Tibial nerve (tissue), 3 donors: Measurements from ENCODE around the gene OGN.

ENCODE experiments used
- POLR2A ChIP-seq, 2 donors: fragments of 450-650 bp; IDR thresholded peaks; one replicate each; pipeline ENCODE4 v1.6.1; 2017; ENCODE audit warnings: antibody characterized with exemption in 2 of 2, mild to moderate bottlenecking in 2 of 2, moderate library complexity in 2 of 2
- TF ChIP-seq, protein P1 (sequence below), 5 experiments: fragments of 200-600 bp in 3 of 5; fragments of 450-650 bp in 2 of 5; sonication (generic) in 3 of 5; IDR thresholded peaks; one replicate each; pipeline ENCODE4 v1.5.1; 2016 to 2019; ENCODE audit warnings: antibody characterized with exemption in 5 of 5, mild to moderate bottlenecking in 3 of 5, moderate library complexity in 2 of 5

DNA sequence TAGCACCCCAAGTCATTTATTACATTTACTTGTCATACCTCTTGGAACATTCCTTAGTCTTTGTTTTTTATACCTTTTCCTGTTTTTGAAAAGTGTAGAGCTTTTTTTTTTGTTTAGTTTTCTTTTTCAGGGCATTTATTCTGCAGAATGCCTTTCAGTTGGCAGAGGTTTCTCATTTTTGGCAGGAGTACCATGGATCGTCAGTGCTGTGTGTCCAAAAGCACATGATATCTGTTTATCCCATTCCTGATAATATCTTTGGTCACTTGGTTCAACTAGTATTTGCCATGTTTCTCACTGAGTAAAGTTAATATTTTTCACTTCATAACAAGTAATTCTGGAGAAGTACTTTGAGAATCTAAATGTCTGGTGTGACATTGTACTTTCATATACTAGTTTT lies 10.7 kb downstream of the OGN start:
- TF ChIP-seq, protein P1, sequence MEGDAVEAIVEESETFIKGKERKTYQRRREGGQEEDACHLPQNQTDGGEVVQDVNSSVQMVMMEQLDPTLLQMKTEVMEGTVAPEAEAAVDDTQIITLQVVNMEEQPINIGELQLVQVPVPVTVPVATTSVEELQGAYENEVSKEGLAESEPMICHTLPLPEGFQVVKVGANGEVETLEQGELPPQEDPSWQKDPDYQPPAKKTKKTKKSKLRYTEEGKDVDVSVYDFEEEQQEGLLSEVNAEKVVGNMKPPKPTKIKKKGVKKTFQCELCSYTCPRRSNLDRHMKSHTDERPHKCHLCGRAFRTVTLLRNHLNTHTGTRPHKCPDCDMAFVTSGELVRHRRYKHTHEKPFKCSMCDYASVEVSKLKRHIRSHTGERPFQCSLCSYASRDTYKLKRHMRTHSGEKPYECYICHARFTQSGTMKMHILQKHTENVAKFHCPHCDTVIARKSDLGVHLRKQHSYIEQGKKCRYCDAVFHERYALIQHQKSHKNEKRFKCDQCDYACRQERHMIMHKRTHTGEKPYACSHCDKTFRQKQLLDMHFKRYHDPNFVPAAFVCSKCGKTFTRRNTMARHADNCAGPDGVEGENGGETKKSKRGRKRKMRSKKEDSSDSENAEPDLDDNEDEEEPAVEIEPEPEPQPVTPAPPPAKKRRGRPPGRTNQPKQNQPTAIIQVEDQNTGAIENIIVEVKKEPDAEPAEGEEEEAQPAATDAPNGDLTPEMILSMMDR (IDR thresholded peaks at IDR 0.05): no peak
- no peak for TF ChIP-seq POLR2A (IDR thresholded peaks at IDR 0.05)
